DOHH2 (cell line): Measurements from ENCODE around the gene BCL11B.

Experiments
- CTCF ChIP-seq: fragments of 200-600 bp; sonication (generic); IDR thresholded peaks from one replicate; pipeline ENCODE4 v1.5.1; 2014; ENCODE audit warnings: antibody characterized with exemption, mild to moderate bottlenecking, low read depth, low read length; ENCODE audit not compliant: poor library complexity, severe bottlenecking
- EZH2phosphoT487 ChIP-seq: fragments of 200-600 bp; sonication (generic); IDR thresholded peaks from 2 replicates; pipeline ENCODE4 v1.6.1; 2017; ENCODE audit warnings: borderline replicate concordance, mild to moderate bottlenecking, antibody characterized with exemption, low read length, moderate library complexity, mixed read lengths

GRCh38 chr14:99242238-99242637 lies 29.8 kb downstream of the BCL11B start:
- TF ChIP-seq CTCF (no peak), EZH2phosphoT487 (no peak)
